HG02642 (cell line): Measurements from ENCODE around the gene ALKBH8.

ENCODE experiments used
- ATAC-seq: cut with Tn5 transposase; IDR thresholded peaks from one replicate; pipeline ENCODE4 v1.9.1; 2021; ENCODE audit warnings: mild to moderate bottlenecking; ENCODE audit not compliant: unreplicated experiment, poor library complexity

The ALKBH8 gene

DNA sequence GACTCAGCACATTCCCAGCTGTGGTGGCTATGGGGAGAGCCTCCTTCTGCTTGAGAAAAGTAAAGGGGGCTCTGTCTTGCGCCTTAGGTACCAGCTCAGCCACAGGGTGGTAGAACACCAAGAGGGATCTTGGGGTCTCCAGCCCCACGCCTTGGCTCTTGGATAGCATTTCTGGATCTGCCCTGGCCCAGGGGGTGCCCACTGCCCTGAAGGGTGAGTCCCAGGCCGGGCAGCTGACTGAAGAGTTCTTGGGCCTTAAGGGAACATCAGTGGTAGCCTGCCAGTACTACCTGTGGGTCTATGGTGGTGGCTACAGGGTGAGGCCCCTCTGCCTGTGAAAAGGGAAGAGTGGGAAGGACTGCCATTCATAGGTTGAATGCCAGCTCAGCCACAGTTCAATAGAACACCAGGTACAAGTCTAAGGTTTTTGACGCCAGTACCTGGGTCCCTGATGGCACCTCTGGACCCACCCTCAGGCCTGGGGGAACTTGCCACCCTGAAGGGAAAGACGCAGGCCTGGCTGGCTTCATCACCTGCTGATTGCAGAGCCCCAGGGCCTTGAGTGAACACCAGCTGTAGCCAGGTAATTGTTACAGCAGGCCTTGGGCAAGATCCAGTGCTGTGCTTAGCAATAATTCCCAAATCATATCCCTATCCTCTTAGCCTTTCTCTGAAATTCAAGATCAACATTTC lies 111.8 kb downstream of the ALKBH8 start:
- ATAC-seq: no peak
